Thoracic aorta (tissue), 2 donors: ENCODE measurements around the gene AHCY. TPM values are rescaled to one million over a fixed set of nuclear protein-coding genes. Genes with fewer than 3 reads are reported as not detected.
"Not testable (repeated sequence)": the region's sequence is repeated elsewhere in the genome, so short reads cannot be mapped to it uniquely, and the experiment has no call there.

Experiments used
- ATAC-seq: fragments of 150-250 bp; one replicate; pipeline ENCODE4 v1.8.0; 2017; ENCODE audit warnings: low read depth; ENCODE audit not compliant: insufficient number of reproducible peaks, low FRiP score
- DNase-seq: peaks from one replicate; pipeline ENCODE4 v3.0.0-alpha.2; 2020; ENCODE audit warnings: low spot score
- H3K27ac ChIP-seq, 2 donors: fragments of 200-600 bp; sonication (generic); 1 replicate in 1 of 2; 2 replicates in 1 of 2; pipeline ENCODE4 v1.5.1; 2016; ENCODE audit warnings: mild to moderate bottlenecking in 2 of 2, moderate library complexity in 2 of 2
- H3K27me3 ChIP-seq: fragments of 200-600 bp; sonication (generic); replicated peaks from 2 replicates; pipeline ENCODE4 v1.6.0; 2016; ENCODE audit warnings: mild to moderate bottlenecking; ENCODE audit not compliant: insufficient read depth
- H3K36me3 ChIP-seq: fragments of 200-600 bp; sonication (generic); one replicate; pipeline ENCODE4 v1.5.1; 2016
- H3K4me1 ChIP-seq, 2 donors: fragments of 200-600 bp; sonication (generic); 1 replicate in 1 of 2; 2 replicates in 1 of 2; pipeline versions ENCODE4 v1.5.1 to v1.6.0; 2016; ENCODE audit warnings: low read depth in 2 of 2, mild to moderate bottlenecking in 1 of 2; ENCODE audit not compliant: control insufficient read depth in 1 of 2
- H3K4me3 ChIP-seq: fragments of 200-600 bp; sonication (generic); 2 replicates; pipeline ENCODE4 v1.5.1; 2016; ENCODE audit warnings: mild to moderate bottlenecking
- H3K9me3 ChIP-seq: fragments of 200-600 bp; sonication (generic); 2 replicates; pipeline ENCODE4 v1.5.1; 2016
- total RNA-seq, 2 donors: library from RNA; depleted of rRNA; stranded (reverse); fragments of >200 nt; gene quantifications; one replicate each; pipeline versions ENCODE4 v1.1.0 to v1.2.3, GENCODE V29; 2016
- TF ChIP-seq, protein P1 (sequence below): fragments of 200-600 bp; sonication (generic); IDR thresholded peaks from one replicate; pipeline ENCODE4 v1.5.1; 2019; ENCODE audit warnings: antibody characterized with exemption

Gene AHCY
- total RNA-seq, 2 donors from 2014 or later, result 38.7 to 71.8 TPM

DNA sequence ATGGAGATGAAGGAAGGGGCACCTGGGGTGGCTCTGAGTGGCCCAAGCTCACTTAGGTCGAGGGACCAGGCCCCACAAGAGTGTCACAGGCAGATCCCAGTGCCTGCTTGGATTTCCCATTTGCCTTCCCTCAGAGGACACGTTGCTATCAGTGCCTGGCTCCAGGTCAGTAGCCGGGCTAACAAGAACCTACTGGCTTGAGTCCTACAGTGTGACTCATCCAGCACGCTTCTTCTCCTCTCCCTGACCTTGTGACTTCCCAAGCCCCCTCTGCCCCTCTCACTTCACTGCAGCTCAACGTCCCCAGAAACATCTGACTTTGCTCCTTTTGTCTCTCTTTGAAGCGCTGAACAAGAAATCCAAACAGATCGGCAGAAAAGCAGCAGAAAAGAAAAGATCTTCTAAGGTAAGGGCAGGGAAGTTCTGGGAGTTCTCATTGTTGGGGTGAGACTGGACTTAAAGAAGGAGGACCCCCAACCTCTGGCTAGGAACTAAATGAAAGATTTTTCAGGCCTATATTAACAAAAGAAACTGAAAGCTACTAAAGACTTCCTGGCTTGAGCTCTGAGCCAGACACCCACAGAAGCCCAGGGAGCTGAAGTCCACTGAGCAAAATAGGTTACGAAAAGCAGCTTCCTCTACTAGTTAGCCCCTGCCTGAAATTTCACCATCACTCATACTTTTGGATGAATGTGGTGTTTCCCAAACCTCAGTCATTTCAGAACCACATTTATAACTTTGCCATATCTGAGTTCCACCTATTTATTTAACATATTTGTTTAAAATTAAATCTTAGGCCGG, 40.5 kb downstream of the AHCY start:
- TF ChIP-seq, protein P1, sequence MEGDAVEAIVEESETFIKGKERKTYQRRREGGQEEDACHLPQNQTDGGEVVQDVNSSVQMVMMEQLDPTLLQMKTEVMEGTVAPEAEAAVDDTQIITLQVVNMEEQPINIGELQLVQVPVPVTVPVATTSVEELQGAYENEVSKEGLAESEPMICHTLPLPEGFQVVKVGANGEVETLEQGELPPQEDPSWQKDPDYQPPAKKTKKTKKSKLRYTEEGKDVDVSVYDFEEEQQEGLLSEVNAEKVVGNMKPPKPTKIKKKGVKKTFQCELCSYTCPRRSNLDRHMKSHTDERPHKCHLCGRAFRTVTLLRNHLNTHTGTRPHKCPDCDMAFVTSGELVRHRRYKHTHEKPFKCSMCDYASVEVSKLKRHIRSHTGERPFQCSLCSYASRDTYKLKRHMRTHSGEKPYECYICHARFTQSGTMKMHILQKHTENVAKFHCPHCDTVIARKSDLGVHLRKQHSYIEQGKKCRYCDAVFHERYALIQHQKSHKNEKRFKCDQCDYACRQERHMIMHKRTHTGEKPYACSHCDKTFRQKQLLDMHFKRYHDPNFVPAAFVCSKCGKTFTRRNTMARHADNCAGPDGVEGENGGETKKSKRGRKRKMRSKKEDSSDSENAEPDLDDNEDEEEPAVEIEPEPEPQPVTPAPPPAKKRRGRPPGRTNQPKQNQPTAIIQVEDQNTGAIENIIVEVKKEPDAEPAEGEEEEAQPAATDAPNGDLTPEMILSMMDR, result no peak
- H3K36me3 ChIP-seq, result no peaks in the 10 kb centered on the region
- no peak for DNase-seq
- H3K27ac ChIP-seq, result no peak overlapping the region
- no peaks in the 10 kb centered on the region for H3K9me3 ChIP-seq
- no peaks in the 10 kb centered on the region for H3K27me3 ChIP-seq
- ATAC-seq, result no peak
- no peak overlapping the region for H3K4me3 ChIP-seq
- H3K4me1 ChIP-seq, result no peaks in the 10 kb centered on the region

DNA sequence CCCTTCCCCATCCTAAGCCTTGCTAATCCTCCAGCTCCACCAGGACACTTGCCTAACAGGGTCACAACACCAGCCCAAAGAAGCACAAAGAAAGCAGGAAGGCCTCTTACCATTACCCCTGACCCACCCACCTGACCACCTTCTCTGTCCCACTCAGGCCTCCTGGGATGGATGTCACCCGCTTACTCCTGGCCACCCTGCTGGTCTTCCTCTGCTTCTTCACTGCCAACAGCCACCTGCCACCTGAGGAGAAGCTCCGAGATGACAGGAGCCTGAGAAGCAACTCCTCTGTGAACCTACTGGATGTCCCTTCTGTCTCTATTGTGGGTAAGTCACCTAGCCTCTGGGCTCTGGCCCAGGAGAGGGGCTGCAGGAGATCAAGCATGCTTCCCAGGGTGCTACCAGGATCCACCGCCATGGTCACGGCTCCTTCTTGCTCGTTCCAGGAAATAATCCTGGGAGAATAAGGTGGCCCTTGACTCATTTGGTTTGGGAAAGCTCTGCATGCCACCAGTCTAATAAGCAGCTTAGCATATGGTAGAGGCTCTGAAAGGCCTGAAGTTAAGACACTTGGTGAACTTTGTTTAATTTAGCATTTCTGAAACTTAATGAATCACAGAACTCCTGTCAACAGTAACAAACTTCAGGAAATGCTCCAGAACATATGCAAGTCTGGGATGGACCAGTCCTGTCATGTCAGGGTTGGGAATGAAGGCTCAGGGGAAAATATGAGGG, 42.8 kb downstream of the AHCY start:
- no peak for DNase-seq
- no peak overlapping the region for H3K4me3 ChIP-seq
- H3K36me3 ChIP-seq, result no peaks in the 10 kb centered on the region
- no peak overlapping the region for H3K27ac ChIP-seq
- no peaks in the 10 kb centered on the region for H3K27me3 ChIP-seq
- H3K9me3 ChIP-seq, result no peaks in the 10 kb centered on the region
- ATAC-seq, result no peak
- no peaks in the 10 kb centered on the region for H3K4me1 ChIP-seq
- TF ChIP-seq, protein P1, result no peak

DNA sequence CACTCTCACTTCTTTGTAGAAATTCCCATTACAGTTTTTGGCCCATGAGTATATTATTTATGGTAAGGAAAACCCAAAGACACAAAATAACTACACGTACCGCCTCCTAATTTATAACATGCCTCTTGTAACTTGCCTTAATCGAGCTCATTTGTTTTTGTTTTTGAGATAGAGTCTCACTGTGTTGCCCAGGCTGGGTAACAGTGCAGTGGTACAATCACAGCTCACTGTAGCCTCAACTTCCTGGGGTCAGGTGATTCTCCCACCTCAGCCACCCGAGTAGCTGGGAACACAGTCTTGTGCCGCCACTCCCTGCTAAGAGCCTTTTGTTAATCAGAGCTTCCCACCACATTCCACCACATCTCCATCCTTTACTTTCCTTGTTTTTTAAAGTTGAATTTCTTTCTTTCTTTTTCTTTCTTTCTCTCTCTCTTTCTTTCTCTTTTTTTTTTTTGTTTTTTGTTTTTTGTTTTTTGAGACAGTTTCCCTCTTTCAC, 46.5 kb downstream of the AHCY start:
- no peak for DNase-seq
- Histone ChIP-seq H3K27ac (no peak overlapping the region), H3K9me3 (no peaks in the 10 kb centered on the region), H3K36me3 (no peaks in the 10 kb centered on the region), H3K4me3 (no peak overlapping the region), H3K4me1 (no peaks in the 10 kb centered on the region), H3K27me3 (no peaks in the 10 kb centered on the region)
- ATAC-seq, result no peak
- TF ChIP-seq, protein P1, result no peak

DNA sequence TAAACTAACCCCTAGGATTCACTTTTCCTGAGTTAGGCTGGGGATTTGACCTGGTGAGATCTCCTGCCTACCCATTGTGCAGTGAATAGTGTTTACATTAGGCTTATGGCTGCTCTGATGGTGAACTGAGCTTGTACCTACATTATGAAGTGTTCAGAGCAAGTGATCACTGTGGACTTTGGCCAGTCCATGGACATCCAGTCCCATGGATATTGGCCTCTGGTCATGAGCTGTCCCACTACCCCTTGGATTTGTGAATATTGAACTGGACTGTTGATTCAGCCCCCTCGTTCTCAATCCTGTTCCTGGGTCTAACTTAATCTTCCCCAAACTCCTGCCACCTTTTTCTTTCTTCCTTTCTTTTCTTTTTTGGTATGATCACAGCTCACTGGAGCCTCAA, 48.2 kb downstream of the AHCY start:
- TF ChIP-seq, protein P1, result no peak
- no peaks in the 10 kb centered on the region for H3K4me1 ChIP-seq
- no peaks in the 10 kb centered on the region for H3K36me3 ChIP-seq
- no peak for ATAC-seq
- no peaks in the 10 kb centered on the region for H3K9me3 ChIP-seq
- H3K27me3 ChIP-seq, result no peaks in the 10 kb centered on the region
- no peak overlapping the region for H3K27ac ChIP-seq
- H3K4me3 ChIP-seq, result no peak overlapping the region
- no peak for DNase-seq

DNA sequence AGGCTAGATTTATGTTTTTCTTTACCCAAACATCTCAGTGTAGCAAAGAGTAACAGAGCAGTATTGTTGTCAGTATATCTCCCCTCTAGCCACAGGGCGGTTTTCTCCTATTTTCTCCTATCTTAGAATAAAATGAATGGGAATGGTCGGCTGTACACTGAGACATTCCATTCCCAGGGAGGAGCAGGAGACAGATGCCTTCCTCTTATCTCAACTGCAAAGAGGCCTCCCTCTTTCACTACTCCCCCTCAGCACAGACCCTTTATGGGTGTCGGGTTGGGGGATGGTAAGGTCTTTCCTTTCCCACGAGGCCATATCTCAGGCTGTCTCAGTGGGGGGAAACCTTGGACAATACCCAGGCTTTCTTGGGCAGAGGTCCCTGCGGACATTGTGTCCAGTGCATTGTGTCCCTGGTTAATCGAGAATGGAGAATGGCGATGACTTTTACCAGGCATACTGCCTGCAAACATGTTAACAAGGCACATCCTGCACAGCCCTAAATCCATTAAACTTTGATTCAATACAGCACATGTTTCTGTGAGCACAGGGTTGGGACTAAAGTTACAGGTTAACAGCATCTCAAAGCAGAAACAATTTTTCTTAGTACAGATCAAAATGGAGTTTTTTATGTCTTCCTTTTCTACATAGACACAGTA, 50.6 kb downstream of the AHCY start:
- H3K27ac ChIP-seq, ATAC-seq, DNase-seq, H3K4me3 ChIP-seq, H3K4me1 ChIP-seq, H3K9me3 ChIP-seq, H3K27me3 ChIP-seq, H3K36me3 ChIP-seq: not testable (repeated sequence)
